Panc1 (cell line): ENCODE measurements around the gene MADD. TPM values are rescaled to one million over a fixed set of nuclear protein-coding genes. Genes with fewer than 3 reads are reported as not detected.

Source experiments
- ATAC-seq: fragments of 200-7000 bp; cut with Tn5 transposase; 2 replicates; pipeline ENCODE4 v1.9.1; 2020; ENCODE audit warnings: mild to moderate bottlenecking, moderate library complexity
- BruUV-seq: library from RNA; stranded (reverse); fragments of 400-500 nt; replicated peaks from 2 replicates; lab custom pipeline; 2021; lab: Mats Ljungman, UMichigan
- CTCF ChIA-PET: fragments of 300-600 bp; sonication (Branson Sonifier 250); formaldehyde crosslinking; loops from one replicate; lab custom pipeline; 2022; ENCODE audit warnings: antibody characterized with exemption; lab: Charles Lee
- POLR2A ChIA-PET: fragments of 300-600 bp; sonication (Branson Sonifier 250); formaldehyde crosslinking; loops from one replicate; lab custom pipeline; 2022; ENCODE audit warnings: antibody characterized with exemption; lab: Charles Lee
- DNase-seq: peaks from one replicate; pipeline ENCODE4 v3.0.0-alpha.2; 2010; ENCODE audit warnings: low read depth, low spot score
- H3K27ac ChIP-seq: 2 replicates; pipeline ENCODE4 v1.5.1; 2011; ENCODE audit warnings: mild to moderate bottlenecking, low read length, inconsistent platforms
- H3K27me3 ChIP-seq: fragments of 200-500 bp; sonication (Bioruptor generic); 2 replicates; pipeline ENCODE4 v1.6.0; 2014; ENCODE audit warnings: low read length, inconsistent platforms; ENCODE audit not compliant: control insufficient read depth, insufficient read depth
- H3K36me3 ChIP-seq: fragments of 200-500 bp; sonication (Bioruptor generic); 2 replicates; pipeline ENCODE4 v1.5.1; 2014; ENCODE audit warnings: inconsistent platforms, mild to moderate bottlenecking, low read length, moderate library complexity; ENCODE audit not compliant: control insufficient read depth, insufficient read depth
- H3K4me1 ChIP-seq: 2 replicates; pipeline ENCODE4 v1.5.1; 2011; ENCODE audit warnings: inconsistent platforms, mild to moderate bottlenecking, low read length, moderate library complexity; ENCODE audit not compliant: control insufficient read depth, insufficient read depth
- H3K4me3 ChIP-seq, 2 experiments: 2 replicates each; pipeline ENCODE4 v1.5.1; 2011 to 2012; ENCODE audit warnings: low read depth in 2 of 2, low read length in 2 of 2, mild to moderate bottlenecking in 2 of 2, inconsistent platforms in 1 of 2, moderate library complexity in 1 of 2
- H3K9me3 ChIP-seq: fragments of 200-500 bp; sonication (Bioruptor generic); 2 replicates; pipeline ENCODE4 v1.5.1; 2014; ENCODE audit warnings: low read depth, mild to moderate bottlenecking, inconsistent platforms, low read length, moderate library complexity; ENCODE audit not compliant: control insufficient read depth, insufficient read depth
- CTCF ChIP-seq: fragments of 450-650 bp; IDR thresholded peaks from 2 replicates; pipeline ENCODE4 v1.5.1; 2017; ENCODE audit warnings: mild to moderate bottlenecking
- POLR2AphosphoS5 ChIP-seq: IDR thresholded peaks from 2 replicates; pipeline ENCODE4 v1.6.1; 2012; ENCODE audit warnings: mild to moderate bottlenecking, low read depth, low read length, moderate library complexity
- REST ChIP-seq, 2 experiments: IDR thresholded peaks; 2 replicates each; pipeline ENCODE4 v1.6.1; 2011 to 2012; ENCODE audit warnings: low read depth in 2 of 2, control low read depth in 1 of 2, low read length in 1 of 2, mild to moderate bottlenecking in 1 of 2, moderate library complexity in 1 of 2; ENCODE audit not compliant: insufficient read depth in 1 of 2
- SIN3A ChIP-seq: IDR thresholded peaks from 2 replicates; pipeline ENCODE4 v1.6.1; 2012; ENCODE audit warnings: low read depth, mild to moderate bottlenecking, low read length, moderate library complexity, borderline replicate concordance; ENCODE audit not compliant: insufficient read depth
- TCF7L2 ChIP-seq: IDR thresholded peaks from 2 replicates; pipeline ENCODE4 v1.6.1; 2011; ENCODE audit warnings: mild to moderate bottlenecking, low read depth, low read length, inconsistent platforms
- in situ Hi-C: cut with HindIII; loops from 2 replicates; pipeline ENCODE4 v1.10.0; 2016; ENCODE audit warnings: low sequenced_read_pairs, low pct_unique_long_range_greater_than_20kb
- intact Hi-C: fragments of 100-400 bp; cut with micrococcal nuclease; formaldehyde crosslinking; loops from one replicate; pipeline ENCODE4 v1.10.0; 2022; ENCODE audit not compliant: unreplicated experiment
- total RNA-seq: library from RNA; stranded (reverse); gene quantifications from one replicate; pipeline ENCODE4 v1.2.1, GENCODE V29; 2021; ENCODE audit not compliant: unreplicated experiment

MADD gene
- total RNA-seq, 1 experiment from 2014 or later: 51.1 TPM

- no TSS peak for BruUV-seq
- H3K9me3 ChIP-seq: no peaks in the 10 kb centered on the region
- CTCF ChIA-PET: no interaction called here
- no peak overlapping the region for H3K4me3 ChIP-seq
- intact Hi-C loops (no loop called here), in situ Hi-C loops (no loop called here)
- TF ChIP-seq REST (IDR thresholded peaks at IDR 0.05; ENCODE audit: insufficient read depth in 1 of 2, low read depth in 2 of 2, low read length in 1 of 2): no peak
- no peak for TF ChIP-seq SIN3A
- TF ChIP-seq POLR2AphosphoS5: no peak
- TF ChIP-seq CTCF: no peak
- TF ChIP-seq TCF7L2: no peak
- no peaks in the 10 kb centered on the region; the same call in 1 of the 2 replicates for H3K4me1 ChIP-seq
- no peaks in the 10 kb centered on the region for H3K36me3 ChIP-seq
- POLR2A ChIA-PET: no interaction called here
- no peak for DNase-seq
- no peaks in the 10 kb centered on the region for H3K27me3 ChIP-seq
- ATAC-seq: peak; percentile 29; the same call in 1 of the 2 replicates
- no peak overlapping the region for H3K27ac ChIP-seq
Measured at GRCh38 chr11:47376107-47376524, 106.2 kb downstream of the MADD start.

DNA sequence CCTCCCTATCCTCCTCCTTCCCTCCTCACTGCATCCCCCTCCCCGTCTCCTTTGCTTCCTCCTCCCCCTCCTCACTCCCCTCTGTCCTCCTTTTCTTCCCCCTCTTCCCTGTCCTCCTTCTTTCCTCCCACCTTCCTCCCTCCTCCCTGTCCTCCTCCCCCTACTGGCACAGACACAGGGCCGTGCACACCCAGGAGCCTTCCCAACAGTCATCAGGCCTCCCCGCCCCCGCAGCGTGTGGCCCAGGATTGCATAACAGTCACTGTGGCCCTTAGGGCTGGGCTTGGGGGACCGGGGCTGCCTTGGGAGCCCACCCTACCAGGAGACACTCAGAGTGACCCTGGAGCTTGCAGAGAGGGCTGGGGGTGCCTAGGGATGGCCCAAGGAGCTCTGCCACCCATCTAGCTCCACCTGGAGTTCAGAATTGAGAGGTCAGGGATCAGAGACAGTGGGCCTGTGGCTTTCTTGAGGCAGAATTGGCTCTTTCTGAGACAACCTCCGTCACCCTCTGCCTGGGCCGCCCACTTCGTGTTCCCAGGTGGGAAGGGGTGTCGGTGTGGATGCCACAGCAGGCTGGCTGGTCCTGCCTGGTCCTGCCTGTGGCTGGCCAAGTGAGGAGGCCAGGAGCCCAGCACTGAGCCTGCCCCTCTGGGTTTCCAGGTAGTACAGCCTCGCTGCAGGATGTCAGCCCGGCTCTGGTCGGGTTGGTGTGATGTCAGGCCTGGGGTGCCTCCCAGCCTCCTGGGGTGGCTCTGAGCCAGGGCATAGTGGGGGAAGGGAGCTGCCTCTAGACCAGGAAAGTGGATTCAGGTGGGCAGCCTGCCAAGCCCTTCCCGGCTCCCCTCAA, 106.8 kb downstream of the MADD start:
- intact Hi-C loops (no loop called here), in situ Hi-C loops (no loop called here)
- CTCF ChIA-PET: no interaction called here
- Histone ChIP-seq H3K36me3 (no peaks in the 10 kb centered on the region), H3K4me3 (no peak overlapping the region), H3K4me1 (no peaks in the 10 kb centered on the region; the same call in 1 of the 2 replicates), H3K27me3 (no peaks in the 10 kb centered on the region), H3K9me3 (no peaks in the 10 kb centered on the region), H3K27ac (no peak overlapping the region)
- BruUV-seq: no TSS peak
- no peak for DNase-seq
- ATAC-seq: 0 out of 2 replicates have a peak, but pooled peaks have one; percentile 27
- POLR2A ChIA-PET: no interaction called here
- TF ChIP-seq CTCF: no peak
- TF ChIP-seq POLR2AphosphoS5: no peak
- TF ChIP-seq REST (IDR thresholded peaks at IDR 0.05; ENCODE audit: insufficient read depth in 1 of 2, low read depth in 2 of 2, low read length in 1 of 2): no peak
- no peak for TF ChIP-seq SIN3A
- TF ChIP-seq TCF7L2: no peak
